HG03064 (cell line): Measurements from ENCODE around the gene DCP1B.
"Not testable (repeated sequence)": the region's sequence is repeated elsewhere in the genome, so short reads cannot be mapped to it uniquely, and the experiment has no call there.

Experiments
- ATAC-seq: cut with Tn5 transposase; IDR thresholded peaks from one replicate; pipeline ENCODE4 v1.9.1; 2021; ENCODE audit warnings: low read depth; ENCODE audit not compliant: unreplicated experiment

Gene DCP1B

DNA sequence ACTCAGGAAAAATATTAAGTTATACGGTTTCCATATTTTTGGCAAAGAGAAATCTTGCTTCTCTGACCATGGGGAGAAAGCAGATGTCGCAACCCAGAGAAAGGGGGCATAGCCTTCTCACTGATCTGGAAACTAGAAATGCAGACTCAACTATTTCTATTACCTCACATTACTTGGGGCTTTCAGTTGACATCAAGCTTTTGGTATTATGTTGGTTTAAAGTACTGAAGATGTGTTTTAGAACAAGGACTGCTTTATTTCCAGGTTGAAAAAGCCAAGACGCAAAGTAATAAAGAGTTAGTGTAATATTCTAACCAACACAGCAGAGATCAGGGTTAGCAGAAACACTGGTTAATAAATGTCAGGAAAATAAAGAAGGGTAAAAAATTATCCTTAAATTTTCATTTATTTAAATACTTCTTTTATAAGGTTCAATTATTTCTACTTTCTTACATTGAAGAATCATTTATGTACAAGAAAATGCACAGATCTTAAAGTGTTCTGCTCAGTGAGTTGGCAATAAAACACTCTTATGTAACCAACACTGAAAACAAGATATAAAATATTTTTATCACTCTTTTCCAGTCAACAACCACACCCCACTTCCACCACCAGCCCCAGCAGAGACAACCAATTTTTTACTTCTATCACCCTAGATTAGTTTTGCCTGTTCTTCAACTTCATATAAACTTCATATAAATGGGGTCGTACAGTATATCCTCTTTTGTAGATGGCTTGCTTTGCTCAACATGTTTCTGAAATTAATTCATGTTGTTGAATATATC lies 26.0 kb downstream of the DCP1B start:
- ATAC-seq = no peak

- no peak for ATAC-seq
Measured at GRCh38 chr12:1977588-1977987, 26.7 kb downstream of the DCP1B start.

DNA sequence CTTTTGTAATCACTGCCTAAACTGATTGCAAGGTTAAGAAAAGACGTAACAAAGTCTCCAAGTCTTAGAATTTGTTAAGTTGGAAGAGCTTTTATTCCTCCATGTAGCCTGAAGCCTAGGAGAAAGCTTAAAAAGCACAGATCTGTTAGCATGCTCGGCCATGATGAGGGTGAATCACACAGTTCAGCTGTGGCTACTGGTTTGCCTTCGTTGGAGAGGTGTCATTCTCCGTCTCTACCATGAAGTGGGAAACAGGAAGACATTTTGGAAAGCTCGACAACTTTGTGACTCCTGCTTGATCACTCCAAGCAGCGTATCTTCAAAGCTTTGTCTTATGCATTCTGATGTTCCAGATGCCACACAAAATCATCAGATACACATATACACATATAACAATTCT lies 27.1 kb downstream of the DCP1B start:
- ATAC-seq = no peak

DNA sequence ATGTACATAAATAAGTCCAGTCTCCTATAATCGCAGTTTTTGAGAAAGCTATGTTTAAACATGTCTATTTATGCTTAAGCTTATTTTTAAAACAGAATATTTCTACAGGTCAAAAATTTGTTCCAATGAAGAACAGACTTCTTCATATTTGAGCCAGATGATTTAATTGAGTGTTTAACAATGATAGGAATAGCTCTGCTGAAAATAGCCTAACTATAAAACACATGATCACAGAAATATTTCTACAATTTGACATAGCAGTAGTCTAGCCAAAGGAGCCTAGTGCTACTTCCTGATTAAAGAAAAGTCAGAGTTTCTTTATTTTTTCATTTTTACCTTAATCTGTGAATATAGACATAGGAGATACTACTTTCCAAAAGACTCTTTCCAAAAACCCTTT lies 29.4 kb downstream of the DCP1B start:
- no peak for ATAC-seq

- ATAC-seq = no peak
Measured at GRCh38 chr12:1972856-1973317, 31.4 kb downstream of the DCP1B start.

- ATAC-seq = no peak
Measured at GRCh38 chr12:1972260-1972659, 32.0 kb downstream of the DCP1B start.

DNA sequence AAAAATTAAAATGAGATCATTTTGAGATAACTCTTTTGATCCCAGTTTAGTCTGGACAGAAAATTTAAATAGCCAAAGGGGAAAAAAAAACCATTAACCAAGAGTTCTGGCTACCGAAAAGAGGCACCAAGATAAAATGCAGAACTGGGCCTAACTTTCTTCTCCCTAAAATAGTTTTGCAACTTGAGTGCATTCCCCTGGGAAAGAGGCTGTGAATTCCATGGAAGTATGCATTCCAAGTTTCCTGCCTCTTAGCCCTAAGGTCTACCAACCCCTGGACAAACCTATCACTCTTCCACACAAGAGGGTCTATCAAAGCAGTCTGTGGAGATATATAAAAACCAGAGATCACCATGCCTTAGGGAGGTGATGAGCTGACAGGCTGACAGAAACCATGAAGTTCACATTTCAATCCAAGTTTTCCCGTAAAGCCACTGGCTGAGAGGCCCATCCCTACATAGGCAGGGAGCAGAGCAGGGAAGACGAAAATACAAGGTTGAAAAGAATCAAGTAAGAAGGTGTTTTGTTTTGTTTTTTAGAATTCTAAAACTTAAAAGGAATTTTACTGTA lies 33.8 kb downstream of the DCP1B start:
- ATAC-seq = no peak

GRCh38 chr12:1966561-1967226 lies 37.6 kb downstream of the DCP1B start:
- no peak for ATAC-seq

DNA sequence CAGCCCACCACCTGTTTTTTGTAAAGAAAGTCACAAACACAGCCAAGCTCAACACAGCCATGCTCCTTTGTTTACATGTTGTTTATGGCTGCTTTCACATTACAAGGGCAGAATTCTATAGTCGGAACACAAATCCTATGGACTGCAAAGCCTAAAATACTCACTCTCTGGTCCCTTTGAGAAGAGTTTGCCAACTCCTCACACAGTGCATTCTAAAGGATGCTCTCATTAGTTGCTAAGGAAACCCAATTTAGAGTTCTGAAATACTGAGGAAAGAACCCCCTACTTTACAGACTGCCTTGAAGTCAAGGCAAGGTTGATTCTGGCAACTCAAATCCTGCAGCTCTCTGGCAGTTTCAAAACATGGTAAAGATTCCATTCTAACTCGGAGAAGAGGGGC lies 38.3 kb downstream of the DCP1B start:
- no peak for ATAC-seq

- ATAC-seq = no peak
Measured at GRCh38 chr12:1962051-1963020, 41.9 kb downstream of the DCP1B start.

DNA sequence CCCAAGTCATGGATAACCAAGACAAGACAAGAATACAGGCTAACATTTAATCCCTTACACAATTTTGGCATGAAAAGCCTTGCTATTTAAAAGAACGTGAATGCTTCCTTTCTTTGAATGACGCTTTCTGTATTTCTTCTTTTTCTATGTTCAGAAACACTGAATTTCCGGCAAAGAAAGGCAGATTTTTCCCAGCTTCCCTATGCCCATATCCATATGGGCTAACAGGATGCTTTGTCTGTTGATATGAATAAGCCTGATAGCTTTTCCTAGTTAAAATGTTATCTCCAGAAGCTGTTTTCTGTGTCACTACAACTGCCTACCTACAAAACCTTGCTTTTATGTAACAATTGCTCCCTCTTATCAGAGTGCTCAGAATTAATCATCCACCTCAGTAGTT lies 47.5 kb downstream of the DCP1B start:
- ATAC-seq = no peak

DNA sequence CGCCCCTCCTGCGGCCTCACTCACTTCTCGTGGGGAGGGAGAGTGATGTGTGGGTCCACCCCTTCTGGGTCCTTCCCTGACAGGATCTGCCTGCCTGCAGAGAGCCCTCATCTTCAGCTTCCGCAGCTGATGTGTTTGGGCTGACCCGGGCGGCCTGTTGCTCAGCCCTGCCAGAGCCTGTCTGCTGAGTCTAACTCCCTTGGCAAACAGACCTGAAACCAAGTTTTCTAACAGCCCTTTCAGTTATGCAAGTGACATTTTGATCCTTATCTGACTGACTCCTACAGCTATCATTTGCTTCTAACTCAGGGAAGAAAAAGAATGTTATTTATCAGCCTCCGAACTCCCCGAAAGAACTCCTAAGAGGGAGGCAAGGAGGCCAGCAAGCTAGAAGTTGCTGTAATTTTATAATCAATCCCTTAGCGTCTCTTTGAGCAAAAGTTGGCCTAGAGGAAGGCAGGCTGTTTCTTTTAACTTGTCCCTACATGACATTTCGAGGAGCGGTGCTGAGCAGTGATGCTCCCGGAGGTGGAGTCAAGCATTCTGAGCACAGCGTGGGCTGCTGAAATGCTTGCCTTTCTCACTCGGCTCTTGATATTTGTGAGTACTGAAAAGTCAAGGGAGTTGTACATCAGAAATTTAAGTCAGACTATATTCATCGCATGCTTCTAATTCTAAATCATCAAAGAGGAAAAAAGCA lies 54.3 kb downstream of the DCP1B start:
- ATAC-seq = no peak

DNA sequence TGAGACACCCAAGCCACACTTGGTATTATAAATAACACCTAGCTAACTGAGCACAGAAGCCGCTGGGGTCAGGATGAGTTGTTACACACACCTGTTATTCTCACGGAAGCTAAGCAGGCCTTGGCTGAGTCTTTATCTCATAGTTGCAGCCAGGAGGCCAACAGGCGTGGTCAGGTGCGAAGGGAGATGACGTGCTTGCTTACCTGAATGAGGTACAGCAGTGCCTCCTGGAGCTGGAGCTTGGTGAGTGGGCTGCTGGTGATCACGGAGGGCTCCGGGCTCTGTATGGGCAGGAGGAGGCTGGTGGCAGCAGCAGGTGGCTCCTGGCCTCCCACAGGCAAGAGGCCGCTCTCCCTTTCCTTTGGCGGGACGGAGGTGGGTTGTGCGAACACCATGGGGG lies 55.4 kb downstream of the DCP1B start:
- ATAC-seq = no peak

DNA sequence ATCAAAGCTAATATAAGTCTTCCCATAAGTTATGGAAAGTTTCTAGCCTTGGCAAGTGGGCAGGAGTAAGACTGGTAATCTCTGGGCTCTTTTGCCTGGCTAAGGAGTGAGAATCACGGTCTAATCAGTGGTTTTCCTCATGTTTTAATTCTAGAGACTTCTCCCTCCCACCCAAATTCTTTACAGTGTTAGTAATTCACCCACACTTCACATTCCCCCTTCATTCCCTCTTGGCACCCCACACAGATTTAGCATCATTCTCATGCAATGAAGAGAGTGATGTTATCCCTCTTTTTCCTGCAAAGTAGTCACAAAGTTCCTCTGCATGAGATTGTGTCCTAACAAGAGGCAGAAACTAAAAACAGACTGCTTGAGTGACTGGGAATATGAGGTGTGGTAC lies 57.2 kb downstream of the DCP1B start:
- ATAC-seq = no peak

- ATAC-seq = no peak
Measured at GRCh38 chr12:1946296-1946695, 58.0 kb downstream of the DCP1B start.

DNA sequence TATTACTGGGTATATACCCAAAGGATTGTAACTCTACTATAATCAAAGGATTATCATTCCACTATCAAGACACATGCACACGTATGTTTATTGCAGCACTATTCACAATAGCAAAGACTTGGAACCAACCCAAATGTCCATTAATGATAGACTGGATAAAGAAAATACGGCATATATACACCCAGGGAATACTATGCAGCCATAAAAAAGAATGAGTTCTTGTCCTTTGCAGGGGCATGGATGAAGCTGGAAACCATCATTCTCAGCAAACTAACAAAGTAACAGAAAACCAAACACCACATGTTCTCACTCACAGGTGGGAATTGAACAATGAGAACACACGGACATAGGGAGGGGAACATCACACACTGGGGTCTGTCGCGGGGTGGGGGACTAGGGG lies 58.8 kb downstream of the DCP1B start:
- not testable (repeated sequence) for ATAC-seq

DNA sequence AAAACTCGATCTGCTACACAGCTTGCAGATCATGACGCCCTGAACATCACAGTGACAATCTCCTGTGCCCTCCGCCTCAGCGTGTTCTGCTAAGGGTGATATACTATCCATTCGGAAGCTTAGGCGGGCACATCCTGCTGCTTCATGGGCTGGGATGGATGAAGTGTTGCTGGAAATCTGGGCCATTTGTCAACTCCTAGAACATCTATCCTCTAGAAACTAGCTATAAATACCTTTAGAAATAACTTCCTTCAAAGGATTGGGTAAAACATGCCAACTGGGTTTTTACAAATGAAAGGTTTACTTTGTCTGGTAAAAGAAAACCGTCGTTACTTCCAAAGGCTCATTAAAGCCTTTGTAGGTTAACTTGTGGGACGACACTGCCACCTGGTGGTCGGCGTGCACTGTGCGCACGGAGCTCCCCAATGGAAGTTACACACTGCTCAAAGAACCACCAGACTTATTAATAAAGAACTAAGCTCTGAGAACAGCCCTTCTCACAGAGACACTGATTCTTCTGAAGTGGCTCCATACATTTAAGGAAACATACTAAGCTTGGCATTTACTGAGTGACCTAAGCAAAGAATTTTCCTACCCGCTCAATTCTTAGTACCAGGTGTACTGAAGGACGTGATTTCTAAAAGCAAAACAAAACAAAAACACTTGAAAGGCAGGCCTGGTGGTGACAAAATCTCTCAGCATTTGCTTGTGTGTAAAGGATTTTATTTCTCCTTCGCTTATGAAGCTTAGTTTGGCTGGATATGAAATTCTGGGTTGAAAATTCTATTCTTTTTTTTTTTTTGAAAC lies 64.3 kb downstream of the DCP1B start:
- no peak for ATAC-seq

DNA sequence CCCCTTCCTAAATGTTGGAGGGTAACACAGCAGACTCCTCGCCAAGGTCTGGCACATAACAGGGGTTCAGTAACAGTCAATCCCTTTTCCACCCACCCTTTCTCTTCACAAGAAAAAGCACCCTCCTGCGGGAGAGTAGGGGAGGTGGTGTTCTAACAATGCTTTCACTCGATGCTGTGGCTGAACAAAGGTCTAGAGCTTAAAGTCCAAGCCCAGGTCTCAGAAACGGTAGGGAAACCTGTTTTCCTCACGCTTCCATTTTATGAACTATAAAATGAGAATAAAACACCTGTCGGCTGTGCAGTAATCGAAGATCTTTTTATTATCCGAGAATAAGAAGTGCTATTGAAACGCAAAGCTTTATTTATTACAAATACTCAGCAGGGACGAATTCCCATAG lies 64.9 kb downstream of the DCP1B start:
- ATAC-seq = no peak

DNA sequence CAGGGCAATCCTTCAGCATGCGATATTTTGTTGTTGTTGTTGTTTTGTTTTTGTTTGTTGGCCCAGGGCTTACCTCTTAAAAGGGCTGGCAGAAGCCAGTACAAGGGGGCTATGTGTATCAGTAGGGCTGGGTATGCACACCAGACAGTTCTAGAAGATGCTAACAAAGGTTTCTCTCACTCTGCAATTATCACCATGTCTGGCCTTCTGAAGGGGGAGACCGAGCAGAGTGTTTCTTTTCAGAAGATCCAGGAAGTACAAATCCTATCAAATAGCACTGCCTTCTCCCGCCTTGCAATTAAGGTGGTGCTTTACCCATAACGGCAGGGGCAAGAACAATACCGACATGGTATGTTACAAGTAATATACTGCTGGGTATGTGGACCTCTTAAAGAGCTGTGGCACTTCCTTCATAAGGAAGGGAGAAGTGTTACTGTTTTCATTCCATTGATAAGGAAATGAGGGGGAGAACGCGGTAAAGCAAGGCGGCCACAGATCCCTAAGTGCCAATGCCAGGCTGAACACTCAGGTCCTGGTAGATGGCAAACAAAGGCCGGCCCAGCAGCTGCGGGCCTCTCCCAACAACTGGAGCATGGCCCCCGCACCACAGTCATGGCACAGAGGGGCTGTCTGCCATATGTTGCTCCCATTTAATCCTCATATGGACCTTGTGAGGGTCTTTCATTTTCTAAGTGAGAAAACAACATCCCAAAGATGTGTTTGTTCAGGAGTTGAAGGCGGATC lies 66.6 kb downstream of the DCP1B start:
- no peak for ATAC-seq
